ENCODE results near the gene NR2C2AP.
"Not testable (repeated sequence)": the region's sequence is repeated elsewhere in the genome, so short reads cannot be mapped to it uniquely, and the experiment has no call there.

Gene NR2C2AP

GRCh38 chr19:19223060-19223459 is 19.8 kb upstream of the NR2C2AP start:
- Histone ChIP-seq H3K36me3 (ENCODE audit: control insufficient read depth, low read length) (no peaks in the 10 kb centered on the region), H3K9me2 (replicated peaks; ENCODE audit: control insufficient read depth, low read length) (no peaks in the 10 kb centered on the region), H3K79me2 (ENCODE audit: control insufficient read depth, low read length) (no peaks in the 10 kb centered on the region), H3K9me3 (ENCODE audit: control insufficient read depth, insufficient read depth, low read length) (no peaks in the 10 kb centered on the region), H3K4me2 (ENCODE audit: low read length) (no peak overlapping the region), H3K27me3 (ENCODE audit: control insufficient read depth, low read length) (peaks cover 15% of the 10 kb centered on the region), H4K20me1 (ENCODE audit: control insufficient read depth, insufficient read depth, low read depth, low read length) (no peaks in the 10 kb centered on the region), H3K4me3 (ENCODE audit: low read length) (no peak overlapping the region), H3K4me1 (ENCODE audit: control insufficient read depth, low read length) (peaks cover 11% of the 10 kb centered on the region), H3F3A (ENCODE audit: control insufficient read depth, insufficient read depth) (no peaks in the 10 kb centered on the region), H3K27ac (ENCODE audit: low read depth, low read length) (no peak overlapping the region)
- no peak for TF ChIP-seq CTCF (IDR thresholded peaks at IDR 0.05; ENCODE audit: low read depth, low read length, poor library complexity, severe bottlenecking)
- TF ChIP-seq EZH2phosphoT487 (IDR thresholded peaks at IDR 0.05; ENCODE audit: borderline replicate concordance, low read length): no peak

GRCh38 chr19:19221000-19221399 is 17.8 kb upstream of the NR2C2AP start:
- H3F3A ChIP-seq (ENCODE audit: control insufficient read depth, insufficient read depth); H3K9me2 ChIP-seq (replicated peaks; ENCODE audit: control insufficient read depth, low read length); H3K4me2 ChIP-seq (ENCODE audit: low read length); H4K20me1 ChIP-seq (ENCODE audit: control insufficient read depth, insufficient read depth, low read depth, low read length); H3K36me3 ChIP-seq (ENCODE audit: control insufficient read depth, low read length); H3K79me2 ChIP-seq (ENCODE audit: control insufficient read depth, low read length); H3K4me3 ChIP-seq (ENCODE audit: low read length); H3K9me3 ChIP-seq (ENCODE audit: control insufficient read depth, insufficient read depth, low read length); H3K27ac ChIP-seq (ENCODE audit: low read depth, low read length): not testable (repeated sequence)
- H3K27me3 ChIP-seq (ENCODE audit: control insufficient read depth, low read length): peaks cover 15% of the 10 kb centered on the region
- peaks cover 15% of the 10 kb centered on the region for H3K4me1 ChIP-seq (ENCODE audit: control insufficient read depth, low read length)

GRCh38 chr19:19218911-19219310 is 15.7 kb upstream of the NR2C2AP start:
- H3K27ac ChIP-seq (ENCODE audit: low read depth, low read length): no peak overlapping the region
- H3K4me3 ChIP-seq (ENCODE audit: low read length): no peak overlapping the region
- H3K9me2 ChIP-seq (replicated peaks; ENCODE audit: control insufficient read depth, low read length): no peaks in the 10 kb centered on the region
- H3K4me1 ChIP-seq (ENCODE audit: control insufficient read depth, low read length): peaks cover 4% of the 10 kb centered on the region; the same call in 1 of the 2 replicates
- H3F3A ChIP-seq (ENCODE audit: control insufficient read depth, insufficient read depth): no peaks in the 10 kb centered on the region
- no peak overlapping the region for H3K4me2 ChIP-seq (ENCODE audit: low read length)
- no peaks in the 10 kb centered on the region for H3K9me3 ChIP-seq (ENCODE audit: control insufficient read depth, insufficient read depth, low read length)
- H3K27me3 ChIP-seq (ENCODE audit: control insufficient read depth, low read length): peaks cover 8% of the 10 kb centered on the region
- no peaks in the 10 kb centered on the region for H4K20me1 ChIP-seq (ENCODE audit: control insufficient read depth, insufficient read depth, low read depth, low read length)
- no peaks in the 10 kb centered on the region for H3K36me3 ChIP-seq (ENCODE audit: control insufficient read depth, low read length)
- TF ChIP-seq CTCF (IDR thresholded peaks at IDR 0.05; ENCODE audit: low read depth, low read length, poor library complexity, severe bottlenecking) (no peak), EZH2phosphoT487 (IDR thresholded peaks at IDR 0.05; ENCODE audit: borderline replicate concordance, low read length) (no peak)
- no peaks in the 10 kb centered on the region for H3K79me2 ChIP-seq (ENCODE audit: control insufficient read depth, low read length)

GRCh38 chr19:19217099-19217498 is 13.9 kb upstream of the NR2C2AP start:
- H3K9me2 ChIP-seq (replicated peaks; ENCODE audit: control insufficient read depth, low read length): no peaks in the 10 kb centered on the region
- peaks cover 11% of the 10 kb centered on the region for H3K27me3 ChIP-seq (ENCODE audit: control insufficient read depth, low read length)
- no peaks in the 10 kb centered on the region for H4K20me1 ChIP-seq (ENCODE audit: control insufficient read depth, insufficient read depth, low read depth, low read length)
- H3K4me1 ChIP-seq (ENCODE audit: control insufficient read depth, low read length): peaks cover 4% of the 10 kb centered on the region; the same call in 1 of the 2 replicates
- no peak overlapping the region for H3K4me3 ChIP-seq (ENCODE audit: low read length)
- no peak overlapping the region for H3K4me2 ChIP-seq (ENCODE audit: low read length)
- no peak overlapping the region for H3K27ac ChIP-seq (ENCODE audit: low read depth, low read length)
- peak; percentile 31 for TF ChIP-seq CTCF (IDR thresholded peaks at IDR 0.05; ENCODE audit: low read depth, low read length, poor library complexity, severe bottlenecking)
- TF ChIP-seq EZH2phosphoT487 (IDR thresholded peaks at IDR 0.05; ENCODE audit: borderline replicate concordance, low read length): no peak
- no peaks in the 10 kb centered on the region for H3K79me2 ChIP-seq (ENCODE audit: control insufficient read depth, low read length)
- H3F3A ChIP-seq (ENCODE audit: control insufficient read depth, insufficient read depth): no peaks in the 10 kb centered on the region
- no peaks in the 10 kb centered on the region for H3K9me3 ChIP-seq (ENCODE audit: control insufficient read depth, insufficient read depth, low read length)
- no peaks in the 10 kb centered on the region for H3K36me3 ChIP-seq (ENCODE audit: control insufficient read depth, low read length)

Data from DOHH2 (cell line).